CD4-positive, alpha-beta memory T cell (primary cell): Measurements from ENCODE around the gene SLC39A8. TPM values are rescaled to one million over a fixed set of nuclear protein-coding genes. Genes with fewer than 3 reads are reported as not detected.

ENCODE experiments used
- CTCF ChIA-PET: fragments of 350-600 bp; sonication (Branson Sonifier 250); formaldehyde crosslinking; loops from one replicate; lab custom pipeline; 2021; ENCODE audit warnings: inconsistent platforms; ENCODE audit not compliant: partially characterized antibody; lab: Charles Lee
- POLR2A ChIA-PET: fragments of 350-600 bp; sonication (Branson Sonifier 250); formaldehyde crosslinking; loops from one replicate; lab custom pipeline; 2021; ENCODE audit not compliant: partially characterized antibody; lab: Charles Lee
- DNase-seq, 5 donors: peaks; one replicate each; pipeline versions ENCODE4 v3.0.0 to v3.0.0-alpha.2; 2020 to 2022; ENCODE audit warnings: mixed read lengths in 1 of 5
- H3K27ac ChIP-seq: one replicate; pipeline ENCODE4 v1.7.0; 2013; ENCODE audit warnings: low read depth, low read length
- H3K27me3 ChIP-seq: 2 replicates; pipeline ENCODE4 v1.7.0; 2013; ENCODE audit warnings: mild to moderate bottlenecking, low read length, moderate library complexity; ENCODE audit not compliant: insufficient read depth
- H3K36me3 ChIP-seq: 2 replicates; pipeline ENCODE4 v1.7.0; 2013; ENCODE audit warnings: mild to moderate bottlenecking, low read length, moderate library complexity; ENCODE audit not compliant: insufficient read depth
- H3K4me1 ChIP-seq: 2 replicates; pipeline ENCODE4 v1.7.0; 2013; ENCODE audit warnings: mild to moderate bottlenecking, low read length, moderate library complexity; ENCODE audit not compliant: insufficient read depth
- H3K4me3 ChIP-seq, 2 donors: one replicate each; pipeline ENCODE4 v1.7.0; 2013; ENCODE audit warnings: low read length in 2 of 2, mild to moderate bottlenecking in 1 of 2
- H3K9me3 ChIP-seq, 2 donors: one replicate each; pipeline ENCODE4 v1.7.0; 2013; ENCODE audit warnings: low read length in 2 of 2, control low read depth in 1 of 2; ENCODE audit not compliant: control insufficient read depth in 1 of 2
- H3K27ac Mint-ChIP-seq, 7 donors: one replicate each; pipeline ENCODE4 v1.8.0; 2020 to 2021; ENCODE audit warnings: mixed read lengths in 7 of 7, mild to moderate bottlenecking in 6 of 7, inconsistent platforms in 3 of 7, moderate library complexity in 3 of 7
- H3K27me3 Mint-ChIP-seq, 2 donors: one replicate each; pipeline ENCODE4 v1.8.0; 2020 to 2021; ENCODE audit warnings: mixed read lengths in 2 of 2
- H3K36me3 Mint-ChIP-seq, 2 donors: one replicate each; pipeline ENCODE4 v1.8.0; 2020 to 2021; ENCODE audit warnings: mixed read lengths in 2 of 2, inconsistent platforms in 1 of 2, mild to moderate bottlenecking in 1 of 2
- H3K4me1 Mint-ChIP-seq, 4 donors: one replicate each; pipeline ENCODE4 v1.8.0; 2020 to 2021; ENCODE audit warnings: mixed read lengths in 4 of 4, mild to moderate bottlenecking in 1 of 4
- H3K4me3 Mint-ChIP-seq, 8 donors: one replicate each; pipeline ENCODE4 v1.8.0; 2020 to 2021; ENCODE audit warnings: mixed read lengths in 8 of 8, mild to moderate bottlenecking in 7 of 8, moderate library complexity in 6 of 8, inconsistent platforms in 3 of 8
- H3K9me3 Mint-ChIP-seq, 8 donors: one replicate each; pipeline ENCODE4 v1.8.0; 2020 to 2021; ENCODE audit warnings: mixed read lengths in 8 of 8, mild to moderate bottlenecking in 5 of 8, inconsistent platforms in 3 of 8, moderate library complexity in 1 of 8
- intact Hi-C: fragments of 100-400 bp; cut with micrococcal nuclease; formaldehyde crosslinking; loops from one replicate; pipeline ENCODE4 v1.15.1; 2023
- polyA plus RNA-seq, 2 donors: library from polyadenylated mRNA; unstranded; fragments of 300-500 nt; fragmentation: Illumina TruSeq; gene quantifications; one replicate each; pipeline ENCODE4 v1.2.3, GENCODE V29; 2021
- total RNA-seq, 2 experiments: library from RNA; stranded (reverse); gene quantifications; one replicate each; pipeline ENCODE4 v1.2.3, GENCODE V29; 2021

SLC39A8 gene
- total and polyA plus RNA-seq, 4 experiments from 2014 or later = 24.6 to 112 (median 39.1) TPM

DNA sequence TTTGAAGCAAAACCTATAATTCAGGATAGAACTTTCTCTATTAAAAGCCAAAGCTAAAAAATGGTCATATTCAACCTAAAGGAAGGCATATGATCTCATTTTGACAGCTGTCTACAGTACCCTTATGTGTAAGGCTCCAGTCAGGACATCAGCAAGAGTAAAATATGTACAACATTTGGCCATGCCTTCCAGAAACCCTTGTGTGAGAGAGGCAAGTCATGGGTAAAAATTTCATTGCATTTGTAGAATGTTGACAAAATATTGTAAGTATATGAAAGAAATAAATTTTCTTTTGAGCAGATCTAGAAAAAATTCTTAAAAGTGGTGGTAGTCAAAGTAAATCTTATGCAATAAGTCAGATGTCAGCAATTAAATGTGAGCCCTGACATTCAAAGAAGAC is 132.3 kb downstream of the SLC39A8 start:
- Histone ChIP-seq H3K27ac (no peak overlapping the region), H3K27me3 (no peaks in the 10 kb centered on the region), H3K9me3 (no peaks in the 10 kb centered on the region), H3K4me1 (no peaks in the 10 kb centered on the region), H3K4me3 (no peak overlapping the region), H3K36me3 (no peaks in the 10 kb centered on the region)
- CTCF ChIA-PET = no interaction called here
- intact Hi-C loops = no loop called here
- peaks cover 0 to 6% (median 3%) of the 10 kb centered on the region in 8 donors for H3K9me3 Mint-ChIP-seq
- H3K27me3 Mint-ChIP-seq = peaks cover 10 to 14% of the 10 kb centered on the region in 2 donors
- POLR2A ChIA-PET = no interaction called here
- H3K4me1 Mint-ChIP-seq = no peaks in the 10 kb centered on the region
- H3K4me3 Mint-ChIP-seq = no peak overlapping the region
- H3K36me3 Mint-ChIP-seq = no peaks in the 10 kb centered on the region
- DNase-seq = no peak
- no peak overlapping the region for H3K27ac Mint-ChIP-seq

Other genes starting within 250 kb of the SLC39A8 start
- 10 to 100 TPM; 79.8 to 84.9 TPM for gene NFKB1, start 155.9 kb upstream of the SLC39A8 start, total RNA-seq
- gene NFKB1, start 155.9 kb upstream of the SLC39A8 start, polyA plus RNA-seq = 10 to 100 TPM; 16.6 to 61.9 TPM